HG03521 (cell line): Measurements from ENCODE around the gene CSRP3.

Experiments
- ATAC-seq: cut with Tn5 transposase; IDR thresholded peaks from one replicate; pipeline ENCODE4 v1.9.1; 2021; ENCODE audit warnings: mild to moderate bottlenecking, moderate library complexity; ENCODE audit not compliant: unreplicated experiment

CSRP3 gene

DNA sequence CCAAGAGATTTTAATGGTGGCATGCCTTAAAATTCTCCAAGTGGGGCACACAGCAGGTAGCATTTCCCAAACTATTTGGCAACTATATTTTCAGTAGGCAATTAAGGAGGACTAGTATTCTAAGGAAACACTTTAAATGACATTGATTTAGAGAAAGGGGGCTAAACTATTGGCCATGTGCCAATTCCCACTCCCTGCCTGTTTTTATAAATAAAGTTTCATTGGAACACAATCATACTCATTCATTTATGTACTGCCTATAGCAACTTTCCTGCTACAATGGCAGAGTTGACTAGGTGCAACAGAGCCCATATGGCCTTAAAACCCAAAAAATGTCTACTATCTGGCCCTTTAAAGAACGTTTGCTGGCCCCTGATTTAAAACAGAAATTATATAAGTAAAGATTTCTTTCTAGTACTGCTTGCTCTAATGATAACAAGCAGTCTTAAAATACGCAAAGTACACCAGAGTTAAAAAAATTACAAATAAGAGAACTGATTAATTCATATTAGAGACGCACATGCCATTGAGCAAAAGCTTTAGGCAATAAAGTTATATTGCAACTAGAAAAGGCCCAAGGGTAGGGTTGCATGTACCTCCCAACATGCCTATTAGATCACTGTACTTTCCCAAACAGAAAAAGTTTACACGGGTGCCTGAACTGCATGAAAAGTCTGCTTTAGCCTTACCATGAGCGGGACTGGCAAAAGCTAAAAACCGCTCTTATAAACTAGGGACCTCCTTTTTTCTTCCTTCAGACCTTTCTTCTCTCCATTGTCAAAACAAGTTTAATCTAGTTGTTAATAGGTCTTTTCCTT, 24.8 kb upstream of the CSRP3 start:
- no peak for ATAC-seq

DNA sequence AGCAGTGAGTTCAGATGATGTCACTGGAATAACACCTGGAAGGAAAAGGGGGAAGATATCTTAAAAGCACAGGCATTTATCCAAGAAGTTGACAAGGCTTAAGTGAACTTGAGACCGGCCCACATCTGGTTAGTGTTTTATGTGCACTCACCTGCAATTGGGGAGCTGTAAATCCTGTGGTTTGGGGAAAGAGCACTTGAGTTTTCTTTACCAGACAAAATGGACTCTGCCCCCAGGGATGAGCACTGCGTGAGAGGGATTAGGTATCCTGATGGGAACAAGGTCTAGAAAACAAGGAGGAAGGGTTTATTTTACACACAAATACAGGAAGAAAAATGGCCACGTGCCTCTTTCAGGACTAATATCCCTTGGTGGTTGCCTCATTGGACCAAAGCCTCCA, 23.8 kb upstream of the CSRP3 start:
- ATAC-seq: no peak

GRCh38 chr11:19225123-19225522, 23.3 kb upstream of the CSRP3 start:
- no peak for ATAC-seq

DNA sequence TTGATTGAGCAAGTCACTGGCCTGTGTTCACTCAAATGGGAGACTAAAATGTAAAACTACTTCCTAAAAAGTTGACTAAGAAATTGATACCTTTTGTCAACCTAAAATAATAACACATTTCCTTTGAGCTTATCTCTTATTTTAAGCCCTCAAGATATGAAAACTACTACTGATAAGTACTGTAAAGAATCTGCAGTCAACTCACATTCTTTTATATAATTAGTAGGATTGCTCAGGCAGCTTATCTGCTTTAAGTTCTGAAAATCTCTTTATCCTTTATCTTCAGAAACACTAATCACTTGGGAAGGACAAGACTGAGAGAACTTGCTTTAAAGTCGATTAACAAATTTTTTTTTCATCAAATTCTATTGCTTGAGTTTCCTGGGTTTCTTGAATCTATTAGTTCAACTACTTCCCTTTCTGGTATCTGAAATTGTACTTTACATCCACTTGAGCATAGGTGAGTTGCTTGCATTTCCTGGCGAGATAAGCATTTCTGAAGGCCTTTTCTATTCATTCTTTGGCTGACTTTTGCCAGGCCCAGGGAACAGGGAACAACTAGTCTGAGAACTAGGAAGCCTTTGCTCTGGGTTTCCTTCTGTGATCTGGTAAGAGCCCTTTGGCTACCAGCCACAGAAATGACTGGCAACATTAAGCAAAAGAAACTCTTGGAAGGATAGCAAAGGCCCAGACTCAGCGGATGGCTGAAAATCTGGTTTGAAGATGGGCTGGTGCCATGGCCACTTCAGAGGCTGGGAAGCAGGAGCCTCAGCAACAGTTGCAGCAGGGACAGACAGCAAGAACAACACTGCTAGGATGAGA, 19.3 kb upstream of the CSRP3 start:
- ATAC-seq: no peak

DNA sequence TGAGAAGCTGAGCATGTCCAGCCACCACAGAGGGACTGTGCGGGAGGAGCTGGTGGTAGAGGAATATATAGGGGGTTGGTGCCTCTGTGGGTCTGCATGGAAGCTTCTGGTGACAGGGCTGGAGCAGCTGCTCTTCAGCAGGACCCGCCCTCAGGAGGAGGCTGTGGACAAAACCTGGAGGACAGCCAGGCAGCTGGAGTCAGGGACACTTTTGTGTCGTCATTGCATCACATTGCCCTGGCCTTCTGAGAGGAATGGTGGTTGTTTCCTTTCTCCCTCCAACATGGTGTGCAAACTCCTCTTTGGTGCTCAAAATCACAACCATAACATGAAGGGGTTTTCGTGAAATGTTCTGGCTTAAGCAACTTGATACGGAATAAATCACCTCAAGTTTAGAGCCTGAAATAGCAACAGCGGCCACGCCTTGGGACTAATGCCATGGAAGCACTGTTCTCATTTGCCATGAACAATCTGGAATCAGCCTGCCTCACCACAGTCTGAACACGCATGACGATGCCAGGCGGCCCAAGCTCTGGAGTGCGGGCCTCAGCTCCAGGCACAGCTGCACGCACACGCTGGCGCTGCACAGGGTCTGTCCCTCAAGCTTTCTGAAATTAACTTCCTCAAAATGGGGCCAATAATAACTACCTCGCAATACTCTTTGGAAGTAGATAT, 17.1 kb upstream of the CSRP3 start:
- ATAC-seq: no peak

- ATAC-seq: no peak
Observed at GRCh38 chr11:19218216-19218615, 16.4 kb upstream of the CSRP3 start.

DNA sequence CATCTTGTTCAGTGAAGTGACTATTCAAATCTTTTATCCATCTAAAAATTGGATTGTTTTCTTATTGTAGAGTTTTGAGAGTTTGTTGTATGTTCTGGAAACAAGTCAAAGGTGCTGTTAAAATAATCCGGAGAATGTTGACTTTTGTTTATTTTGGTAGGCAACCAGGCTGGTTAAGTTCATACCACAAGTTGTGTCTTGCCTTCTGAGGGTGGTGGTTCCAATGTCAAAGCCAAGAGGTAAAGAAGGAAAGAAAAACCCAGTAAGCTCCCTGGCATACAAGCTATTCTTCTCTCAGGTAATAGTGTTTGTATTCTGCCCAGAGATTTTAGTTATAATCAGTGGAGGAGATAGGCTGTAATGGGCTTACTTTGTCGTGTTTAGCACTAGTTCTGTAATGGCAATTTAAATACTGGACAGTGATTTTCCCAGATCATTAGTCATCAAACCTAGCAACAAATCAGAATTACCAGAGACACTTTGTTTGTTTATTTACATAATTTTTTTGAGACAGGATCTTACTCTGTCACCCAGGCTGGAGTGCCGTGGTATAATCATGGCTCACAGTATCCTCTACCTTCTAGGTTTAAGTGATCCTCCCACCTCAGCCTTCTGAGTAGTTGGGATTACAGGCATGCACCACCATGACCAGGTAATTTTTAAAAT, 15.1 kb upstream of the CSRP3 start:
- ATAC-seq: no peak

GRCh38 chr11:19216021-19216420, 14.2 kb upstream of the CSRP3 start:
- ATAC-seq: no peak

DNA sequence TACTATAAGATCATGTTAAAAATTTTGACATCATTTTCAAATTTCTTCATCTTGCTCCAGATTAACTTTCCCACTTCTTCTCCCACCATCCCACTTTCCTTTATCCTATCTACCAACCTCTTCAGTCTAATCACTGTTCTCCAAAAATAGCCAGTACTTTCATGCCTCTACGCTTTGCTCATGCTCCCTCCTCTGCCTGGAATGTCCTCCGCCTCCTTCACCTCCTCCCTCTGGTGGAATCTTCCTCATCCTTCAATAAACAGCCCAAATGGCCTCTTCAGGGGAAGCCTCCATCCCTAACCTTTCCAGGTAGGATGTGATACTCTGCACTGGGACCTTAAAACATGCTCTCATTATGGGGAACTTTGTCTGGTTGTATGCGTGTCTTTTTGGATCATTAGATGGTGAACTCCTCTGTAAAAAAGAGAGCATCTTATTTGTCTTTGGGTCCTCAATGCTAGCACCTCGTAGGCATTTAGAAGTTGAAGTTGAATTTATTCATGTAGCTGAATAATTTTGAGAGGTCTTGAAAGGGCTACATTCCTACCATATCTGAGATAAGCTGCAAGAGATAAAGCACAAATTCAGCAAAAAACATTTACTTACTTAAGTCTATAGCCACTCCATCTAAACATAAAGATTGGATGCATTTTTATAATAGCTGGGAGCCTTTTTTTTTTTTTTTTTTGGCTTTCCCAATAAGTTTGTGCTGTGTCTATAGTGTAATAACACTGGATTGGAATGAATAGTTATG, 8.0 kb upstream of the CSRP3 start:
- no peak for ATAC-seq

GRCh38 chr11:19208959-19209546, 7.3 kb upstream of the CSRP3 start:
- ATAC-seq: no peak

DNA sequence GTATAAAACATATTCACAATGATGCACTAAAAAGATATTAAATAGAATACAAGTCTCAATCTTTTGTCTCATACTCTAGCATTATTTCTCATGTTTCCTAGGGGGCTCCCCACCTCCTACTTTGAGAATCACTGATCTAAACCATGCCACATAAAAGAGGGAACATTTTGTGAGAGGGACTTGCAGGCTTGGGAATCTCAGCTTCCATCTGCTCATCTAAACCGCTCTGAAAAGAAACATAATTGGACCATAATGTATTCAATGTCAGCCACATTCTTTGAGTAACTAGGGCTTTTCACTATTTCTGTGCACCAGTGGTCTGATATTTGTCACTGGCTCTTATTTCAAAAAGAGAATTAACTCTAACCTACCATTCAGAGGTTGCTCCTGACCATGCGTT, 6.4 kb upstream of the CSRP3 start:
- ATAC-seq: no peak

- no peak for ATAC-seq
Observed at GRCh38 chr11:19204836-19205235, 3.1 kb upstream of the CSRP3 start.

DNA sequence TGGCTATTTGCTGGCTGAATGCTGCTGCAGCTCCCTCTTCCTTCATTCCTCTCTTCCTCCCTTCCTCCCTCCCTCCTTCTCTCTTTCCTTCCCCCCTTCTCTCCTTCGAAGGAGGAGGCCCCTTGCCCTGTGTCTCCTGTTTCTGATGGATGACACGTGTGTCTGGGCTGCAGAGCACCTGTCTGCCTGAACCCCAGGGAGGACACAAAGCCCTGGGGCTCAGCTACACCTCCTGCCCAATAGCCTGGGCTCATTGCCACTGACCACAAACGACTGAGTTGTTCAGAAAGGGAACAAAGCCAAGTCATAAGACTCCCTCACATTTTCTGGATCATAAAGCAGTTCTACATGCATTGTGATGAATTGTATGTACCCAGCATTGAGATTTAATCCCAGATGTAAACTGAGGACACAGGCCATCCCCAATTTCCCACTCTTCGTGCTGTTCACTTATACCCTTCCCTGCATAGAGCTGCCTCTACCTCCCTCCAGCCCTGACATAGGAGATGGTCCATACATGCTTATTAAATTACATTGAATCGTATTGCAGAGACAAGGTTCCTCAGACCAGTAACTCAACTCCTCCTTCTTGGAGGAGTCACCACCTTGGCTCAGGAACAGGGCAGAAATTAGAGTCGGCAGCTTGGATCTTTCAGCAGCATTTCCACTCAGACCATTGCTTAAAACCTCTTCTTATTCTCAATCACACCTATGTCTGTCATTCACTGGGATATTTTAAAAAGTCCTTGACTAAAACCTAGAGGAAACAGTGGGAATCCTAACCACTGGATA, 1.2 kb downstream of the CSRP3 start:
- ATAC-seq: no peak

GRCh38 chr11:19199771-19200170, 2.0 kb downstream of the CSRP3 start:
- ATAC-seq: no peak

DNA sequence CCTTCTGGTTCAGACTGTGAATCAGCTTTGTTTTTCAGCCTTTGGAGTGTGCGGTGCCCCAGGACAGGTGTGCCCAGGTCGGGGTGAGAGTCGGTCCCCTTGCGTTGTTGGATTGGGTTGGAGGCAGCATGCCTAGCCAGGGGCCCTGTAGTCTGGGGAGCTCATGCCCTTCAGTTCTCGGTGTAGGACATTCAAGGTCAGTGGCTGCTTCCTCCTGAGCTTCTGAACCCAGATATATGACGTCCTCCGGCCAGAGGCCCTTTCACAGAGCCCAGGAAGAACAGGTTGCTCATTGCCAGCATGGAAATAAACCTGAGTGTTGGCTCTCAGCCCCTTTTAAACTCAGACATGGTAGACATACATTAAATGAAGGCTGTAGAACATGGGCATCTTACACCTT, 2.7 kb downstream of the CSRP3 start:
- ATAC-seq: no peak

- no peak for ATAC-seq
Observed at GRCh38 chr11:19196432-19196831, 5.4 kb downstream of the CSRP3 start.

DNA sequence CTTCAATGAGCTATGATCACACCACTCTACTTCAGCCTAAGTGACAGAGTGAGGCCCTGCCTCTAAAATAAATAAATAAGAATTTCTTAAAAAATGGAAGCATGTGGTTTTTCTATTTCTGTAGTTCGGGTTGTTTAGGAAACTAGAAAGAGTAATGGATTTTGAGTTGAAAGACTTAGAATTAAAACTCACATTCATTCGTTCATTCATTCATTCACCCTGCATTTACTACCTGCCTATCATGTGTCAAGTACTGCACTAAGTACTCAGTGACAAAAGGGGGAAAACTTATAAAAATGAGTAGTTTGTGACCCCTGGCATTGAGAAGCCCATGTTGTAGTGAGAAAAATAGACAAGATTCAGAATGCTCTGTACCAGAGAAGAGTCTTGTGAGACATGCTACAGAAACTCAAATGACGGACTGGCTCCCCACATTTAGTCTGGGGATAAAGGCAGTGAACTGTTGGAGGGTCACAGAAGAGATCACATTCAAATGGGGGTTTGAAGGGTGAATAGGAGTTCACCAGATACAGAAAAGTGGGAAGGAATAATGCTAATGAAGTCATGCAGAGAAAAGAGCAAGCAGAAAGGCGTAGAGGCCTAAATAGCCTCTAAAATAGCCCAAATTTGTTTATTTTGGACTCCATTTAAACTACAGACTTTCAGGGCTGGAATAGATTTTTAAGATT, 7.0 kb downstream of the CSRP3 start:
- no peak for ATAC-seq

- ATAC-seq: no peak
Observed at GRCh38 chr11:19193916-19194315, 7.9 kb downstream of the CSRP3 start.
